ENCODE data around the gene TMEM179.

The TMEM179 gene

GRCh38 chr14:104545942-104546501 is 58.5 kb downstream of the TMEM179 start:
- Histone ChIP-seq H3K9ac (ENCODE audit: low read depth in 1 of 2, low read length in 2 of 2) (no peak overlapping the region), H3K4me1 (ENCODE audit: control insufficient read depth in 1 of 2, insufficient read depth in 2 of 2, low read length in 2 of 2) (no peaks in the 10 kb centered on the region), H3K36me3 (ENCODE audit: control insufficient read depth in 1 of 2, insufficient read depth in 2 of 2, low read length in 2 of 2) (no peaks in the 10 kb centered on the region), H3K27me3 (ENCODE audit: control insufficient read depth in 1 of 2, insufficient read depth in 2 of 2, low read length in 2 of 2) (peaks cover 5 to 16% of the 10 kb centered on the region in 2 donors), H3K27ac (ENCODE audit: low read depth, low read length) (no peak overlapping the region), H3K4me3 (ENCODE audit: low read depth in 1 of 2, low read length in 2 of 2) (no peak overlapping the region), H3K9me3 (ENCODE audit: control insufficient read depth in 1 of 2, low read length in 2 of 2) (peaks cover 0 to 2% of the 10 kb centered on the region in 2 donors)

DNA sequence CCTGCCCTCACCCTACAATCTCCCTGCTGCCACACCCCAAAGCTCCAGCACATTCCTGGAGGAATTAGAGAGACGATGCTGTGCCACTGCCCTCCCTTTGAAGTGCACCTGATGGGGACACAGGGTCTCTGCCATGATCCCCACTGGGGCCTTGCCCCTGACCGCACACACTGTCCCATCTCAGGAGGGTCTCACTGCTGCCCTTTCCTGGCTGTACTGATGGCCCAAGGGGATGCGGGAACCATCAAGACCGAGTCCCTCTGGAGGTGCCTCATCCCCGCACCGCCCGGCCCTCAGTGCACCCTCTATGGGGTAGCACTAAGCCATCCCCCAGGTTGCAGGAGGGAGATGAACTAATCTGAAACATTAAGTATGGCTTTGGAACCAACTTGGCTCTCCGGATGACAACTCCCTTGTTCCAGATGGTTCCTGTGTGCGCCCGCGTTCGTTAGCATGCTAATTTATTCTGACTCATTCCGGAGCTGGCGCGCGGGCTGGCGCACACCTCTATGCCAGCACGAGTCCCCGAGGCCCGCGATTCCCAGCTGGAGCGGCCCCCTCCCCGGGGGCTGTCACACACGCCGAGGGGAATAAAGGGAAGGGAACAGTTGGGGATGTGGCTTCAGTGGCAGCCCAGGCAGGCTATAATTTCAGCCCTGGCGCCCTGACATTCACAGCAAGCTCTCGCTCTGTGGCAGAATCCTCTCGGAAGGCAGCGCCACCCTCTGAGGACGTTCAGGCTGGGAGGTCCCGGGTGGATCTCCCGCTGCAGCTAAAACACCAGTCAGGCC is 59.2 kb downstream of the TMEM179 start:
- Histone ChIP-seq H3K9me3 (ENCODE audit: control insufficient read depth in 1 of 2, low read length in 2 of 2) (peaks cover 0 to 2% of the 10 kb centered on the region in 2 donors), H3K4me3 (ENCODE audit: low read depth in 1 of 2, low read length in 2 of 2) (no peak overlapping the region), H3K27me3 (ENCODE audit: control insufficient read depth in 1 of 2, insufficient read depth in 2 of 2, low read length in 2 of 2) (peaks cover 5 to 16% of the 10 kb centered on the region in 2 donors), H3K27ac (ENCODE audit: low read depth, low read length) (no peak overlapping the region), H3K9ac (ENCODE audit: low read depth in 1 of 2, low read length in 2 of 2) (no peak overlapping the region), H3K36me3 (ENCODE audit: control insufficient read depth in 1 of 2, insufficient read depth in 2 of 2, low read length in 2 of 2) (no peaks in the 10 kb centered on the region), H3K4me1 (ENCODE audit: control insufficient read depth in 1 of 2, insufficient read depth in 2 of 2, low read length in 2 of 2) (no peaks in the 10 kb centered on the region)

DNA sequence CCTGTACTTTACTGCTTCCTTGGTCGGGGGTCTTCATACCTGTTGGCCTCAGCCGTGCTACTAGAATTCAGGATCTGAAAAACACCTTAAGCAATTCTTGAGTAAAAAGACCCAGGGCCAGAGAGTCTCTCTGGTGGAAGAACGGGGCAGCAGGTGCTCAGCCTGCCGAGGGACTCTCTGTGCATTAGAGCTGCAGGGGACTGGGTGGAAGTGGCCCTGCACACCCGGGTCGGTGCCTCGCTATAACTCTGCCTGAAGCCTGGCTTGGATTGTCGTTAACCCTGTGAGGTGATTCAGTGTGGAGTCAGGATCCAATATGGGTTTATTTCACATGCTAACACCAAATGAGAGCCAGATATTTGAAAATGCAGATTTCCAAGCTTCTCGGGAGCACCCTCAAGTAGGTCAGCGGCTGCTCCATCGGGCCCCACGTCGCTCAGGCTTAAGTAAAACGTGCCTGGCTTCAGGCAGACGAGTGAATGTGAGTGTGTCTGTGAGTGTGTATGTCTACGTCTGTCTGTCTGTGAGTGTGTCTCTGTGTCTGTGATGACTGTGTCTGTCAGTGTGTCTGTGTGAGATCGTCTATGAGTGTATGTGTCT is 60.1 kb downstream of the TMEM179 start:
- Histone ChIP-seq H3K36me3 (ENCODE audit: control insufficient read depth in 1 of 2, insufficient read depth in 2 of 2, low read length in 2 of 2) (no peaks in the 10 kb centered on the region), H3K27ac (ENCODE audit: low read depth, low read length) (no peak overlapping the region), H3K9ac (ENCODE audit: low read depth in 1 of 2, low read length in 2 of 2) (no peak overlapping the region), H3K4me1 (ENCODE audit: control insufficient read depth in 1 of 2, insufficient read depth in 2 of 2, low read length in 2 of 2) (no peaks in the 10 kb centered on the region), H3K27me3 (ENCODE audit: control insufficient read depth in 1 of 2, insufficient read depth in 2 of 2, low read length in 2 of 2) (peaks cover 5 to 16% of the 10 kb centered on the region in 2 donors), H3K9me3 (ENCODE audit: control insufficient read depth in 1 of 2, low read length in 2 of 2) (no peaks in the 10 kb centered on the region), H3K4me3 (ENCODE audit: low read depth in 1 of 2, low read length in 2 of 2) (no peak overlapping the region)

- H3K4me3 ChIP-seq (ENCODE audit: low read depth in 1 of 2, low read length in 2 of 2): no peak overlapping the region
Measured at GRCh38 chr14:104542871-104543830, 61.4 kb downstream of the TMEM179 start.

DNA sequence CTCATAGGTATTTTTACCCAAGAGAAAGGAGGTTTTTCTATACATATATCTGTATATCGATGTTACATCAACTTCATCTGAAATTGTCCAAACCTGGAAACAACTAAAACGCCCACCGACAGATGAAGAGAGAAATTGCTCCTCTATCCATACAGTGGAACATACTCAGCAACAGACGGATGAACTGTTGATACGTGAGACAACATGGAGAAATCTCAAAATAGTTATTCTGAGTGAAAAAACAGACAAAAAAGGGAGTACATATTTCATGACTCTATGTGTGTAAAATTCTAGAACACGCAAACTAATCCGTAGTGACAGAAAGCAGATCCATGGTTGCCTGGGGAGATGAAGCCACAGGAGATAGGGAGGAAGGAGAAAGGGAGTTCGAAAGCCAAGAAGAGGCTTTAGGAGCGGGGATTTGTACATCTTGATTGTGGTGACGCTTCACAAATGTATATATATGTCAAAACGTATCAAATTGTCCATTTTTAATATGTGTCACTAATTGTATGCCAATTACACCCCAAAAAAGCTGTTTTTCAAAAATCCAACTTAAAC is 62.6 kb downstream of the TMEM179 start:
- Histone ChIP-seq H3K36me3 (ENCODE audit: control insufficient read depth in 1 of 2, insufficient read depth in 2 of 2, low read length in 2 of 2) (no peaks in the 10 kb centered on the region), H3K9ac (ENCODE audit: low read depth in 1 of 2, low read length in 2 of 2) (no peak overlapping the region), H3K9me3 (ENCODE audit: control insufficient read depth in 1 of 2, low read length in 2 of 2) (no peaks in the 10 kb centered on the region), H3K4me3 (ENCODE audit: low read depth in 1 of 2, low read length in 2 of 2) (no peak overlapping the region), H3K4me1 (ENCODE audit: control insufficient read depth in 1 of 2, insufficient read depth in 2 of 2, low read length in 2 of 2) (no peaks in the 10 kb centered on the region), H3K27me3 (ENCODE audit: control insufficient read depth in 1 of 2, insufficient read depth in 2 of 2, low read length in 2 of 2) (peaks cover 6 to 16% of the 10 kb centered on the region in 2 donors), H3K27ac (ENCODE audit: low read depth, low read length) (no peak overlapping the region)

More at GRCh38 chr14:104542871-104543830, 61.4 kb downstream of the TMEM179 start:
- no peaks in the 10 kb centered on the region for H3K4me1 ChIP-seq (ENCODE audit: control insufficient read depth in 1 of 2, insufficient read depth in 2 of 2, low read length in 2 of 2)
- H3K27me3 ChIP-seq (ENCODE audit: control insufficient read depth in 1 of 2, insufficient read depth in 2 of 2, low read length in 2 of 2): peaks cover 5 to 16% of the 10 kb centered on the region in 2 donors
- no peak overlapping the region for H3K27ac ChIP-seq (ENCODE audit: low read depth, low read length)
- no peaks in the 10 kb centered on the region for H3K36me3 ChIP-seq (ENCODE audit: control insufficient read depth in 1 of 2, insufficient read depth in 2 of 2, low read length in 2 of 2)
- no peaks in the 10 kb centered on the region for H3K9me3 ChIP-seq (ENCODE audit: control insufficient read depth in 1 of 2, low read length in 2 of 2)
- no peak overlapping the region for H3K9ac ChIP-seq (ENCODE audit: low read depth in 1 of 2, low read length in 2 of 2)

Data from duodenal mucosa (tissue), 2 donors.